ENCODE results near the gene SESN1. TPM values are rescaled to one million over a fixed set of nuclear protein-coding genes. Genes with fewer than 3 reads are reported as not detected.
"Not testable (repeated sequence)": the region's sequence is repeated elsewhere in the genome, so short reads cannot be mapped to it uniquely, and the experiment has no call there.

Gene SESN1
- polyA plus RNA-seq, 1 experiment, result 29.6 TPM

- POLR2A ChIA-PET, result no interaction called here
- H3K9me3 ChIP-seq (ENCODE audit: control insufficient read depth, insufficient read depth, low read length), result no peaks in the 10 kb centered on the region
- CTCF ChIA-PET, result interaction anchor here (0.6 to 1.1 kb wide), 3 partner anchors 14 to 75 kb away, joined by 3 to 5 read pairs (median 5); no protein-coding TSS in a partner anchor
- H3K27me3 ChIP-seq (ENCODE audit: control insufficient read depth, insufficient read depth, low read length), result no peaks in the 10 kb centered on the region
- no peak overlapping the region for H3K4me3 ChIP-seq (ENCODE audit: low read depth, low read length)
- no peak for DNase-seq (ENCODE audit: low read depth, low spot score)
- H3K27ac ChIP-seq (ENCODE audit: low read depth, low read length), result no peak overlapping the region
- TF ChIP-seq CTCF (IDR thresholded peaks at IDR 0.05; ENCODE audit: low read depth, low read length), result no peak
Measured at GRCh38 chr6:109088995-109089394, 5.7 kb downstream of the SESN1 start.

GRCh38 chr6:109087661-109088264, 6.9 kb downstream of the SESN1 start:
- H3K27me3 ChIP-seq (ENCODE audit: control insufficient read depth, insufficient read depth, low read length), result no peaks in the 10 kb centered on the region
- ChIA-PET POLR2A (no interaction called here), CTCF (no interaction called here)
- no peak for DNase-seq (ENCODE audit: low read depth, low spot score)
- TF ChIP-seq CTCF (IDR thresholded peaks at IDR 0.05; ENCODE audit: low read depth, low read length), result no peak
- H3K27ac ChIP-seq (ENCODE audit: low read depth, low read length), result no peak overlapping the region
- H3K4me3 ChIP-seq (ENCODE audit: low read depth, low read length), result no peak overlapping the region
- no peaks in the 10 kb centered on the region for H3K9me3 ChIP-seq (ENCODE audit: control insufficient read depth, insufficient read depth, low read length)

GRCh38 chr6:109084146-109084545, 10.5 kb downstream of the SESN1 start:
- H3K9me3 ChIP-seq (ENCODE audit: control insufficient read depth, insufficient read depth, low read length); H3K4me3 ChIP-seq (ENCODE audit: low read depth, low read length); POLR2A ChIA-PET; H3K27me3 ChIP-seq (ENCODE audit: control insufficient read depth, insufficient read depth, low read length); H3K27ac ChIP-seq (ENCODE audit: low read depth, low read length); DNase-seq (ENCODE audit: low read depth, low spot score): not testable (repeated sequence)
- CTCF ChIA-PET, result interaction anchor here (0.6 to 2.8 kb wide), 3 partner anchors 10 to 72 kb away, joined by 6 to 15 read pairs (median 8); partner anchors contain the start of gene SESN1

GRCh38 chr6:109083657-109084056, 11.0 kb downstream of the SESN1 start:
- Histone ChIP-seq H3K4me3 (ENCODE audit: low read depth, low read length) (no peak overlapping the region), H3K9me3 (ENCODE audit: control insufficient read depth, insufficient read depth, low read length) (no peaks in the 10 kb centered on the region), H3K27me3 (ENCODE audit: control insufficient read depth, insufficient read depth, low read length) (no peaks in the 10 kb centered on the region), H3K27ac (ENCODE audit: low read depth, low read length) (no peak overlapping the region)
- CTCF ChIA-PET, result interaction anchor here (2.6 to 2.8 kb wide), 2 partner anchors 10 to 11 kb away, joined by 8 to 15 read pairs; partner anchors contain the start of gene SESN1
- POLR2A ChIA-PET, result no interaction called here
- TF ChIP-seq CTCF (IDR thresholded peaks at IDR 0.05; ENCODE audit: low read depth, low read length), result no peak
- DNase-seq (ENCODE audit: low read depth, low spot score), result no peak

GRCh38 chr6:109082188-109082577, 12.5 kb downstream of the SESN1 start:
- Histone ChIP-seq H3K27me3 (ENCODE audit: control insufficient read depth, insufficient read depth, low read length) (no peaks in the 10 kb centered on the region), H3K4me3 (ENCODE audit: low read depth, low read length) (no peak overlapping the region), H3K9me3 (ENCODE audit: control insufficient read depth, insufficient read depth, low read length) (no peaks in the 10 kb centered on the region), H3K27ac (ENCODE audit: low read depth, low read length) (no peak overlapping the region)
- ChIA-PET CTCF (interaction anchor here (1.0 kb wide), 1 partner anchor 9 kb away, joined by 6 read pairs; no protein-coding TSS in a partner anchor), POLR2A (no interaction called here)
- TF ChIP-seq CTCF (IDR thresholded peaks at IDR 0.05; ENCODE audit: low read depth, low read length), result peak; percentile 10; the same call in 1 of the 2 replicates
- no peak for DNase-seq (ENCODE audit: low read depth, low spot score)

All from AG04450 (cell line).